K562 (cell line): ENCODE results near the gene NHSL2. TPM values are rescaled to one million over a fixed set of nuclear protein-coding genes. Genes with fewer than 3 reads are reported as not detected.

Experiments
- ATAC-seq: fragments of 200-7000 bp; cut with Tn5 transposase; 3 replicates; pipeline ENCODE4 v1.9.1; 2020; ENCODE audit warnings: moderate library complexity
- BruUV-seq: library from RNA; stranded (reverse); fragments of 400-500 nt; replicated peaks from 2 replicates; lab custom pipeline; 2021; lab: Mats Ljungman, UMichigan
- CTCF ChIA-PET: fragments of 300-600 bp; formaldehyde crosslinking; extraction: SDS; loops from one replicate; lab custom pipeline; 2021; ENCODE audit warnings: low intra/inter-chr PET ratio; lab: Yijun Ruan, JAX
- POLR2A ChIA-PET: fragments of 300-600, 350-650 bp; sonication (Branson Sonifier 250); formaldehyde crosslinking; extraction: SDS; loops from one replicate; lab custom pipeline; 2021; ENCODE audit warnings: antibody characterized with exemption, inconsistent platforms; lab: Yijun Ruan, JAX
- DNase-seq, 4 experiments: peaks; one replicate each; pipeline versions ENCODE4 v3.0.0 to v3.0.0-alpha.2; 2011 to 2018; ENCODE audit warnings: low spot score in 3 of 4, mixed read lengths in 3 of 4; ENCODE audit errors: extremely low read depth in 1 of 4
- FAIRE-seq: peaks from 2 replicates; lab custom pipeline; 2011; peaks lifted over from hg19 to GRCh38; lab: Jason Lieb, UNC
- H2AFZ ChIP-seq: 2 replicates; pipeline ENCODE4 v1.6.0; 2011; ENCODE audit warnings: low read depth, low read length, control low read depth, inconsistent platforms
- H3K27ac ChIP-seq: fragments of 200-600 bp; 3 replicates; pipeline ENCODE4 v1.8.0; 2011; ENCODE audit warnings: low read depth, mild to moderate bottlenecking, control low read depth, inconsistent platforms, low read length, moderate library complexity, mixed read lengths; ENCODE audit errors: extremely low read depth
- H3K27me3 ChIP-seq, 2 experiments: fragments of 300-600 bp in 1 of 2; 2 replicates in 1 of 2; 3 replicates in 1 of 2; pipeline versions ENCODE4 v1.6.0 to v1.8.0; 2011; ENCODE audit warnings: inconsistent platforms in 2 of 2, low read length in 2 of 2, mild to moderate bottlenecking in 1 of 2, mixed read lengths in 1 of 2, moderate library complexity in 1 of 2; ENCODE audit not compliant: control insufficient read depth in 2 of 2, insufficient read depth in 2 of 2
- H3K36me3 ChIP-seq: fragments of 300-600 bp; 3 replicates; pipeline ENCODE4 v1.8.0; 2011; ENCODE audit warnings: mild to moderate bottlenecking, low read length, inconsistent platforms; ENCODE audit not compliant: control insufficient read depth, insufficient read depth
- H3K4me1 ChIP-seq, 2 experiments: fragments of 200-600 bp in 1 of 2; replicated peaks in 1 of 2; 2 replicates in 1 of 2; 3 replicates in 1 of 2; pipeline versions ENCODE4 v1.5.1 to v1.8.0; 2011; ENCODE audit warnings: inconsistent platforms in 2 of 2, low read length in 2 of 2, mild to moderate bottlenecking in 1 of 2, mixed read lengths in 1 of 2, moderate library complexity in 1 of 2; ENCODE audit not compliant: control insufficient read depth in 2 of 2, insufficient read depth in 2 of 2
- H3K4me2 ChIP-seq: 2 replicates; pipeline ENCODE4 v1.6.1; 2011; ENCODE audit warnings: low read length, control low read depth, inconsistent platforms, mixed read lengths; ENCODE audit not compliant: insufficient read depth
- H3K4me3 ChIP-seq: fragments of 200-600 bp; sonication (generic), shearing (Covaris generic); 2 replicates; pipeline ENCODE4 v1.5.1; 2016; ENCODE audit warnings: control low read depth, inconsistent platforms
- H3K79me2 ChIP-seq: fragments of 200-600 bp; 3 replicates; pipeline ENCODE4 v1.8.0; 2011; ENCODE audit warnings: low read length, inconsistent platforms; ENCODE audit not compliant: control insufficient read depth, insufficient read depth
- H3K9ac ChIP-seq, 2 experiments: 2 replicates each; pipeline versions ENCODE4 v1.6.0 to v1.6.1; 2011; ENCODE audit warnings: low read depth in 2 of 2, low read length in 2 of 2, control low read depth in 1 of 2, inconsistent platforms in 1 of 2, mild to moderate bottlenecking in 1 of 2, mixed read lengths in 1 of 2; ENCODE audit not compliant: insufficient read depth in 1 of 2
- H3K9me1 ChIP-seq: one replicate; pipeline ENCODE4 v1.6.0; 2011; ENCODE audit warnings: inconsistent platforms, mild to moderate bottlenecking, low read length, moderate library complexity; ENCODE audit not compliant: control insufficient read depth, insufficient read depth
- H3K9me3 ChIP-seq: replicated peaks from 2 replicates; pipeline ENCODE4 v1.5.1; 2011; ENCODE audit warnings: low read depth, low read length, inconsistent platforms; ENCODE audit not compliant: control insufficient read depth, insufficient read depth
- H4K20me1 ChIP-seq: replicated peaks from 2 replicates; pipeline ENCODE4 v1.6.1; 2011; ENCODE audit warnings: low read length, inconsistent platforms, mixed read lengths; ENCODE audit not compliant: control insufficient read depth, insufficient read depth
- CHCHD3 ChIP-seq: fragments of 250-450 bp; sonication (Bioruptor Pico); IDR thresholded peaks from 2 replicates; pipeline ENCODE4 v2.1.2; 2022; ENCODE audit warnings: mild to moderate bottlenecking
- FOXM1 ChIP-seq, 2 experiments: fragments of 450-650 bp in 1 of 2; sonication (generic) in 1 of 2; formaldehyde crosslinking in 1 of 2; IDR thresholded peaks; 2 replicates each; pipeline versions ENCODE4 v1.6.1 to v1.9.0; 2017 to 2022; ENCODE audit warnings: low read depth in 2 of 2, mild to moderate bottlenecking in 2 of 2, missing genetic modification reagents in 1 of 2, moderate library complexity in 1 of 2
- FOXO4 ChIP-seq: fragments of 450-650 bp; formaldehyde crosslinking; IDR thresholded peaks from 2 replicates; pipeline ENCODE4 v1.4.0; 2020; ENCODE audit warnings: mild to moderate bottlenecking, moderate library complexity
- JUNB ChIP-seq: fragments of 450-650 bp; formaldehyde crosslinking; conservative IDR thresholded peaks from 2 replicates; pipeline ENCODE4 v1.4.0; 2020; ENCODE audit warnings: mild to moderate bottlenecking
- NUFIP1 ChIP-seq: fragments of 450-650 bp; IDR thresholded peaks from 2 replicates; pipeline ENCODE4 v1.6.1; 2018; ENCODE audit not compliant: partially characterized antibody
- SFPQ ChIP-seq: fragments of 200-400 bp; formaldehyde crosslinking; IDR thresholded peaks from 2 replicates; pipeline ENCODE4 v1.6.1; 2017; ENCODE audit warnings: mild to moderate bottlenecking, low read depth, low read length, moderate library complexity
- ZNF184 ChIP-seq: sonication (generic); formaldehyde crosslinking; IDR thresholded peaks from 2 replicates; pipeline ENCODE4 v1.5.0; 2020; ENCODE audit warnings: missing genetic modification reagents
- ZNF696 ChIP-seq: fragments of 250-450 bp; sonication (Bioruptor Pico); conservative IDR thresholded peaks from 2 replicates; pipeline ENCODE4 v1.4.0; 2020; ENCODE audit warnings: mild to moderate bottlenecking, moderate library complexity
- WGBS: fragments of 100-300 bp; shearing (Covaris generic); methylation state at CpG from one replicate; pipeline ENCODE4 v1.1.6; 2016; ENCODE audit warnings: low coverage, mixed read lengths; ENCODE audit not compliant: insufficient coverage; ENCODE audit errors: missing lambda C conversion rate; 5-methylcytosine and 5-hydroxymethylcytosine counted together
- in situ Hi-C: fragments of 300-500 bp; cut with MboI; formaldehyde crosslinking; loops from 4 replicates; pipeline ENCODE4 v1.15.0; 2018; ENCODE audit warnings: inconsistent platforms, mixed read lengths
- intact Hi-C: fragments of 100-400 bp; cut with micrococcal nuclease; formaldehyde crosslinking; loops from 2 replicates; pipeline ENCODE4 v1.14.2; 2022
- polyA plus RNA-seq, 8 experiments: library from polyadenylated mRNA; depleted of rRNA in 4 of 8; stranded (reverse) in 5 of 8; unstranded in 3 of 8; fragments of >200 nt; fragmentation: Nextera tagmentation in 2 of 8; fragmentation: Illumina TruSeq in 1 of 8; extraction: Ambion mirVana in 2 of 8; extraction: Trizol in 1 of 8; gene quantifications; 2 replicates each; pipeline versions ENCODE4 v1.2.1 to v1.2.3, GENCODE V29; 2011 to 2014; ENCODE audit warnings: inconsistent platforms in 1 of 8, missing spikeins in 1 of 8
- total RNA-seq, 7 experiments: library from RNA; depleted of rRNA in 6 of 7; stranded (reverse); fragments of >200 nt in 6 of 7; fragmentation: Illumina TruSeq in 2 of 7; extraction: Trizol in 2 of 7; gene quantifications; 2 replicates each; pipeline versions ENCODE4 v1.2.1 to v1.2.3, GENCODE V29; 2011 to 2021; ENCODE audit warnings: low replicate concordance in 1 of 7
- TF ChIP-seq, protein P1 (sequence below): fragments of 250-450 bp; sonication (Bioruptor Pico); IDR thresholded peaks from 2 replicates; pipeline ENCODE4 v1.4.0; 2020; ENCODE audit warnings: borderline replicate concordance
- TF ChIP-seq, protein P2 (sequence below): fragments of 450-650 bp; IDR thresholded peaks from 2 replicates; pipeline ENCODE4 v1.6.1; 2016

Gene NHSL2
- total and polyA plus RNA-seq, 9 of the 15 experiments (the other 6 are each of a cell fraction or from before 2014, with no cell fraction given), result 0.02 TPM; not detected in 8

DNA sequence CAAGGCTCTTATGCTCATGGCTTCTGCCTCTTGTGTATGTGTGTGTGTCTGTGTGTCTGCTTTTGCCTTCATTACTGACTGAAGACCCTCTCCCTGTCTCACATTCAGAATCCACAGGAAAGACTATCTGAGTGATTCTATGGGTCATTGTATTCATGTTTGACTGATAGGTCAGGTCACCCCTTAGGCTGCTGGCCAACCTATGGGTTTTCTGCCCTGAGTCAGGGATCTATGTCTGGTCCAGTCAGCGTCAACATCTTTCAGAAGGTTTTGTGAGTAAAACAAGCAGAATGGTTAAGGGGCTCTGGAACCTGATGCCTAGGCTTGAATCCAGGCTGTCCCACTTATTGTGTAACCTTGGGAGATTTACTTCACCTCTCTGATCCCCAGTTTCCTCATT lies 30.5 kb downstream of the NHSL2 start:
- Histone ChIP-seq H4K20me1 (no peaks in the 10 kb centered on the region), H3K9ac (no peak overlapping the region), H3K4me2 (no peak overlapping the region), H2AFZ (no peak overlapping the region), H3K4me1 (no peaks in the 10 kb centered on the region), H3K27ac (no peak overlapping the region), H3K9me3 (no peaks in the 10 kb centered on the region), H3K9me1 (no peaks in the 10 kb centered on the region), H3K36me3 (no peaks in the 10 kb centered on the region), H3K27me3 (peaks cover 0 to 4% of the 10 kb centered on the region in 2 experiments; a peak in 2 of 5 replicates), H3K4me3 (no peak overlapping the region), H3K79me2 (no peaks in the 10 kb centered on the region)
- TF ChIP-seq ZNF184 (CRISPR knock-in tag) (no peak), NUFIP1 (no peak), JUNB (CRISPR knock-in tag) (no peak), CHCHD3 (CRISPR knock-in tag) (no peak), FOXO4 (CRISPR knock-in tag) (no peak), FOXM1 (IDR thresholded peaks at IDR 0.05; ENCODE audit: low read depth) (no peak), FOXM1 (CRISPR knock-in tag; IDR thresholded peaks at IDR 0.05; ENCODE audit: low read depth) (no peak), SFPQ (no peak), ZNF696 (no peak)
- TF ChIP-seq, protein P1, sequence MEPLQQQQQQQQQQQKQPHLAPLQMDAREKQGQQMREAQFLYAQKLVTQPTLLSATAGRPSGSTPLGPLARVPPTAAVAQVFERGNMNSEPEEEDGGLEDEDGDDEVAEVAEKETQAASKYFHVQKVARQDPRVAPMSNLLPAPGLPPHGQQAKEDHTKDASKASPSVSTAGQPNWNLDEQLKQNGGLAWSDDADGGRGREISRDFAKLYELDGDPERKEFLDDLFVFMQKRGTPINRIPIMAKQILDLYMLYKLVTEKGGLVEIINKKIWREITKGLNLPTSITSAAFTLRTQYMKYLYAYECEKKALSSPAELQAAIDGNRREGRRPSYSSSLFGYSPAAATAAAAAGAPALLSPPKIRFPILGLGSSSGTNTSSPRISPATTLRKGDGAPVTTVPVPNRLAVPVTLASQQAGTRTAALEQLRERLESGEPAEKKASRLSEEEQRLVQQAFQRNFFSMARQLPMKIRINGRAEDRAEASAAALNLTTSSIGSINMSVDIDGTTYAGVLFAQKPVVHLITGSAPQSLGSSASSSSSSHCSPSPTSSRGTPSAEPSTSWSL (CRISPR knock-in tag), result no peak
- TF ChIP-seq, protein P2, sequence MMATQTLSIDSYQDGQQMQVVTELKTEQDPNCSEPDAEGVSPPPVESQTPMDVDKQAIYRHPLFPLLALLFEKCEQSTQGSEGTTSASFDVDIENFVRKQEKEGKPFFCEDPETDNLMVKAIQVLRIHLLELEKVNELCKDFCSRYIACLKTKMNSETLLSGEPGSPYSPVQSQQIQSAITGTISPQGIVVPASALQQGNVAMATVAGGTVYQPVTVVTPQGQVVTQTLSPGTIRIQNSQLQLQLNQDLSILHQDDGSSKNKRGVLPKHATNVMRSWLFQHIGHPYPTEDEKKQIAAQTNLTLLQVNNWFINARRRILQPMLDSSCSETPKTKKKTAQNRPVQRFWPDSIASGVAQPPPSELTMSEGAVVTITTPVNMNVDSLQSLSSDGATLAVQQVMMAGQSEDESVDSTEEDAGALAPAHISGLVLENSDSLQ, result no peak
- BruUV-seq, result no TSS peak
- DNase-seq (no peak), ATAC-seq (no peak), FAIRE-seq (no peak)
- CTCF ChIA-PET, result no interaction called here
- in situ Hi-C loops, result no loop called here
- POLR2A ChIA-PET, result interaction anchor here (0.5 kb wide), 1 partner anchor 18 kb away, joined by 3 read pairs; no protein-coding TSS in a partner anchor
- WGBS, result 0% methylated on average over 1 of the region's 1 CpG
- intact Hi-C loops, result no loop called here
